ENCODE data around the gene LINGO1. TPM values are rescaled to one million over a fixed set of nuclear protein-coding genes. Genes with fewer than 3 reads are reported as not detected.

LINGO1 gene
- total and polyA plus RNA-seq, 2 experiments from 2014 or later = 31.8 to 37.0 TPM

GRCh38 chr15:77603611-77604336, 28.9 kb downstream of the LINGO1 start:
- Histone ChIP-seq H3K36me3 (no peaks in the 10 kb centered on the region), H3K4me3 (no peak overlapping the region), H3K4me1 (ENCODE audit: low read depth) (peaks cover 54% of the 10 kb centered on the region), H3K9me3 (ENCODE audit: low read depth) (no peaks in the 10 kb centered on the region), H3K27ac (peak overlapping the region; percentile 59), H3K27me3 (no peaks in the 10 kb centered on the region)
- no peak for TF ChIP-seq CTCF (IDR thresholded peaks at IDR 0.05; ENCODE audit: low read depth, low read length)
- DNase-seq (ENCODE audit: low read depth in 1 of 2, low spot score in 1 of 2) = no peak

- Histone ChIP-seq H3K27ac (no peak overlapping the region), H3K27me3 (no peaks in the 10 kb centered on the region), H3K4me1 (ENCODE audit: low read depth) (peaks cover 48% of the 10 kb centered on the region), H3K9me3 (ENCODE audit: low read depth) (no peaks in the 10 kb centered on the region), H3K4me3 (no peak overlapping the region), H3K36me3 (no peaks in the 10 kb centered on the region)
- DNase-seq (ENCODE audit: low read depth in 1 of 2, low spot score in 1 of 2) = no peak
- TF ChIP-seq CTCF (IDR thresholded peaks at IDR 0.05; ENCODE audit: low read depth, low read length) = no peak
Observed at GRCh38 chr15:77602800-77603199, 29.9 kb downstream of the LINGO1 start.

GRCh38 chr15:77599899-77600298, 32.8 kb downstream of the LINGO1 start:
- peak overlapping the region; percentile 61 for H3K27ac ChIP-seq
- H3K27me3 ChIP-seq = no peaks in the 10 kb centered on the region
- TF ChIP-seq CTCF (IDR thresholded peaks at IDR 0.05; ENCODE audit: low read depth, low read length) = no peak
- peak; percentile 76 to 87 for DNase-seq (ENCODE audit: low read depth in 1 of 2, low spot score in 1 of 2)
- no peaks in the 10 kb centered on the region for H3K9me3 ChIP-seq (ENCODE audit: low read depth)
- H3K4me1 ChIP-seq (ENCODE audit: low read depth) = peaks cover 19% of the 10 kb centered on the region
- H3K4me3 ChIP-seq = no peak overlapping the region
- no peaks in the 10 kb centered on the region for H3K36me3 ChIP-seq

- Histone ChIP-seq H3K9me3 (ENCODE audit: low read depth) (no peaks in the 10 kb centered on the region), H3K36me3 (no peaks in the 10 kb centered on the region), H3K27ac (peak overlapping the region; percentile 61), H3K4me3 (no peak overlapping the region), H3K4me1 (ENCODE audit: low read depth) (peaks cover 15% of the 10 kb centered on the region), H3K27me3 (no peaks in the 10 kb centered on the region)
- DNase-seq (ENCODE audit: low read depth in 1 of 2, low spot score in 1 of 2) = no peak
- no peak for TF ChIP-seq CTCF (IDR thresholded peaks at IDR 0.05; ENCODE audit: low read depth, low read length)
Observed at GRCh38 chr15:77599357-77599756, 33.4 kb downstream of the LINGO1 start.

GRCh38 chr15:77598644-77599043, 34.1 kb downstream of the LINGO1 start:
- Histone ChIP-seq H3K27me3 (no peaks in the 10 kb centered on the region), H3K9me3 (ENCODE audit: low read depth) (no peaks in the 10 kb centered on the region), H3K4me1 (ENCODE audit: low read depth) (peaks cover 15% of the 10 kb centered on the region), H3K36me3 (no peaks in the 10 kb centered on the region), H3K27ac (no peak overlapping the region), H3K4me3 (no peak overlapping the region)
- DNase-seq (ENCODE audit: low read depth in 1 of 2, low spot score in 1 of 2) = no peak
- no peak for TF ChIP-seq CTCF (IDR thresholded peaks at IDR 0.05; ENCODE audit: low read depth, low read length)

Measured in cardiac muscle cell (in vitro differentiated cells and primary cell).